ENCODE measurements around the gene NDUFA9. TPM values are rescaled to one million over a fixed set of nuclear protein-coding genes. Genes with fewer than 3 reads are reported as not detected.

Gene NDUFA9
- total and polyA plus RNA-seq, 4 experiments from 2014 or later, result 55.7 to 246 (median 96.2) TPM

DNA sequence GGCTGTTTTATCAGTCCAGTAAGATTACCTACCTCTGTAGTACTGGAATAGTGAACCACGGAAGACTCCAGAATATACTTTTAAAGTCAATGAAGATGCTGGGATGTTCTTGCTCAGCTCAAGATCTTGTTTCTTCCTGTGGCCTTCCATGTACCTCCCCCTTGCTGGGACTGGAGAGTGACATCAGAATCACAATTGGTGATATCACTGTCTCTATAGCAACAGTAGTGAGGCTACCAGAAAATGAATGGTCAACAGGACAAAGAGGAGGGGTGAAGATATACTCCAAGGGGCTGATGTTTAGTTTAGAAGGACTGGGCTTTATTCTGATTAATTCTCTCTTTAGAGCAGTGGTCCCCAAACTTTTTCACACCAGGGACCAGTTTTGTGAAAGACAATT, 3.9 kb upstream of the NDUFA9 start:
- H3K4me1 ChIP-seq (ENCODE audit: insufficient read depth, low read length), result peaks cover 16% of the 10 kb centered on the region
- Mint-ChIP-seq H3K9me3 (no peaks in the 10 kb centered on the region), H3K36me3 (peaks cover 0 to 12% of the 10 kb centered on the region in 2 donors), H3K27ac (no peak overlapping the region), H3K4me1 (peaks cover 13 to 26% (median 17%) of the 10 kb centered on the region in 4 donors), H3K4me3 (no peak overlapping the region), H3K27me3 (peaks cover 0 to 4% of the 10 kb centered on the region in 2 donors)
- no peaks in the 10 kb centered on the region for H3K9me3 ChIP-seq (ENCODE audit: control insufficient read depth in 1 of 2, low read length in 2 of 2)
- intact Hi-C loops (cut with micrococcal nuclease), result loop anchor here (5.0 kb wide), 1 partner anchor 773 kb away; the partner anchor contains the start of gene PARP11
- ChIA-PET POLR2A (ENCODE audit: partially characterized antibody) (no interaction called here), CTCF (ENCODE audit: partially characterized antibody) (no interaction called here)
- H3K4me3 ChIP-seq (ENCODE audit: low read length in 2 of 2), result no peak overlapping the region
- H3K36me3 ChIP-seq (ENCODE audit: insufficient read depth, low read length), result no peaks in the 10 kb centered on the region
- no peak for DNase-seq
- no peaks in the 10 kb centered on the region for H3K27me3 ChIP-seq (ENCODE audit: insufficient read depth, low read length)
- no peak overlapping the region for H3K27ac ChIP-seq (ENCODE audit: low read depth, low read length)

DNA sequence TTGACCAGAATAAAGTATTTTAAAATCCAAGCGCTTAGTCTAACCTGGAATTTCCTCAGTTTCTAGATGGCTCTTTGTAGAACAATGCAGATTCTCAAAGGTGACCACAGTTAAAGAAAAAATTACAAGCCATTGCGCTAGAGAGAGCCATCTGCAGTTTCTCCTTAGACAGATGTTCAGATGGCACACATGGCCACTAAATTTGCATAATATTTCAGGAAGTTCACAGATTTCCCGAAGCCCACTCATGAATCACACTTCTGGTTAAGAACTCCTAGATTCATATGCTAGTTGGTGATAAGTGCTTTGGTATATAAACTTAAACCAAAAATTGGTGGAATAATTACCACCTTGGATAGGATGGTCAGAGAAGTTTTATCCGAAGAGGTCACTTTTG, 812 bp upstream of the NDUFA9 start:
- Histone ChIP-seq H3K9me3 (ENCODE audit: control insufficient read depth in 1 of 2, low read length in 2 of 2) (no peaks in the 10 kb centered on the region), H3K27me3 (ENCODE audit: insufficient read depth, low read length) (no peaks in the 10 kb centered on the region), H3K4me1 (ENCODE audit: insufficient read depth, low read length) (peaks cover 25% of the 10 kb centered on the region), H3K4me3 (ENCODE audit: low read length in 2 of 2) (peak overlapping the region; percentile 61 to 94), H3K36me3 (ENCODE audit: insufficient read depth, low read length) (no peaks in the 10 kb centered on the region), H3K27ac (ENCODE audit: low read depth, low read length) (peak overlapping the region; percentile 66)
- Mint-ChIP-seq H3K27me3 (no peaks in the 10 kb centered on the region), H3K4me1 (peaks cover 33 to 51% (median 40%) of the 10 kb centered on the region in 4 donors), H3K9me3 (no peaks in the 10 kb centered on the region), H3K27ac (peak overlapping the region; percentile 87 to 98 (median 94)), H3K4me3 (peak overlapping the region; percentile 92 to 99 (median 96)), H3K36me3 (peaks cover 0 to 12% of the 10 kb centered on the region in 2 donors)
- intact Hi-C loops (cut with micrococcal nuclease), result loop anchor here (2.0 to 5.0 kb wide), 2 partner anchors 295 to 776 kb away; partner anchors contain the start of gene PARP11
- ChIA-PET POLR2A (ENCODE audit: partially characterized antibody) (interaction anchor here (0.8 to 1.6 kb wide), 5 partner anchors 8 to 896 kb away, joined by 3 to 7 read pairs (median 6); partner anchors contain the start of genes CRACR2A and RAD51AP1), CTCF (ENCODE audit: partially characterized antibody) (interaction anchor here (0.9 to 1.0 kb wide), 2 partner anchors 44 to 209 kb away, joined by 3 to 5 read pairs; no protein-coding TSS in a partner anchor)
- DNase-seq, result no peak

GRCh38 chr12:4649358-4649661, 396 bp downstream of the NDUFA9 start:
- H3K36me3 Mint-ChIP-seq, result peaks cover 0 to 20% of the 10 kb centered on the region in 2 donors
- Histone ChIP-seq H3K27ac (ENCODE audit: low read depth, low read length) (peak overlapping the region; percentile 66), H3K4me1 (ENCODE audit: insufficient read depth, low read length) (peaks cover 29% of the 10 kb centered on the region), H3K36me3 (ENCODE audit: insufficient read depth, low read length) (peaks cover 8% of the 10 kb centered on the region), H3K4me3 (ENCODE audit: low read length in 2 of 2) (peak overlapping the region; percentile 61 to 94), H3K9me3 (ENCODE audit: control insufficient read depth in 1 of 2, low read length in 2 of 2) (no peaks in the 10 kb centered on the region), H3K27me3 (ENCODE audit: insufficient read depth, low read length) (no peaks in the 10 kb centered on the region)
- H3K27me3 Mint-ChIP-seq, result no peaks in the 10 kb centered on the region
- peak overlapping the region; percentile 87 to 98 (median 94) for H3K27ac Mint-ChIP-seq
- DNase-seq, result no peak
- intact Hi-C loops (cut with micrococcal nuclease), result loop anchor here (1.0 to 5.0 kb wide), 4 partner anchors 45 to 777 kb away; partner anchors contain the start of genes PARP11 and RAD51AP1
- ChIA-PET POLR2A (ENCODE audit: partially characterized antibody) (interaction anchor here (0.6 to 1.6 kb wide), 9 partner anchors 9 to 1776 kb away, joined by 3 to 7 read pairs (median 4); partner anchors contain the start of genes RAD51AP1 and TIGAR), CTCF (ENCODE audit: partially characterized antibody) (interaction anchor here (1.0 kb wide), 2 partner anchors 45 to 208 kb away, joined by 4 to 5 read pairs; no protein-coding TSS in a partner anchor)
- H3K4me1 Mint-ChIP-seq, result peaks cover 40 to 61% (median 49%) of the 10 kb centered on the region in 4 donors
- peak overlapping the region; percentile 92 to 99 (median 96) for H3K4me3 Mint-ChIP-seq
- no peaks in the 10 kb centered on the region for H3K9me3 Mint-ChIP-seq

DNA sequence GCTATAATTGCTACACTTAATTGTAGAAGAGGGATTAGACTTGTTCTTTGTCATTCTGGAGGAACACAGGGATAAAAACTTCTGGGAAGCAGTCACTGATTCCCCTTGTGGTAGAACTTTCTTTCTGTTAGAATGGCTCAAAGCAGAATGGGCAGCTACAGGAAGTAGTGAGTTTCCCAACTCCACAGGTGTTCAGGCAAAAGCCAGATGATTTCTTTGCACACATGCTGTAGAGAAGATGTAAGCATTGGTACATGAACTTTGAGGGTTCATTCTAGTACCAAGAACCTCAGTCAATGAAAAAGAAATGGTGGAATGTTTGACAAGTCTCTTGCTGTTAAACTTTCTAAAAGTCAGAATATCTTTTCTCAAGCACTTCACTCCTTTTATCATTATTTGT, 4.3 kb downstream of the NDUFA9 start:
- Mint-ChIP-seq H3K36me3 (peaks cover 24 to 50% of the 10 kb centered on the region in 2 donors), H3K4me3 (no peak overlapping the region), H3K27me3 (no peaks in the 10 kb centered on the region), H3K9me3 (no peaks in the 10 kb centered on the region), H3K27ac (no peak overlapping the region), H3K4me1 (peaks cover 41 to 54% (median 47%) of the 10 kb centered on the region in 4 donors)
- Histone ChIP-seq H3K27me3 (ENCODE audit: insufficient read depth, low read length) (no peaks in the 10 kb centered on the region), H3K27ac (ENCODE audit: low read depth, low read length) (no peak overlapping the region), H3K4me1 (ENCODE audit: insufficient read depth, low read length) (peaks cover 22% of the 10 kb centered on the region), H3K4me3 (ENCODE audit: low read length in 2 of 2) (no peak overlapping the region), H3K36me3 (ENCODE audit: insufficient read depth, low read length) (peaks cover 34% of the 10 kb centered on the region), H3K9me3 (ENCODE audit: control insufficient read depth in 1 of 2, low read length in 2 of 2) (no peaks in the 10 kb centered on the region)
- DNase-seq, result no peak
- intact Hi-C loops (cut with micrococcal nuclease), result no loop called here
- POLR2A ChIA-PET (ENCODE audit: partially characterized antibody), result no interaction called here
- CTCF ChIA-PET (ENCODE audit: partially characterized antibody), result no interaction called here

DNA sequence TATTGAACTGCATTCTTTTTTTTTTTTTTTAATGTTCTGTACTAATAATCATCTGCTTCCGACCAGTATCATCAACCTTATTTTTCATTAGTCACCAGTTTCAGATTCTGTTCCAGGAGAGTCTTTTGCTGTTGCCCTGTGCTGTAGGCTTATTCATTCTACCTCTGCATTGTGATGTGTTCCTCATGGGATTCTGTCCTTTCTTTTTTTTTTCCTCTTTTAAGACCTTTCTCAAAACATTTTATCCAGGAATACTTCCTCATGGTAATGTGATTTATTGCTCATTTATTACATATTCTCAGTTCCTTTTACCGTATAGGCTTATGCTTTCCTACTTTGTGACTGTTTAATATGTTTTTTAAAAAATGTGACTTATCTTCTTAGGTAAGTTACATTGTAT, 4.8 kb downstream of the NDUFA9 start:
- Histone ChIP-seq H3K27me3 (ENCODE audit: insufficient read depth, low read length) (no peaks in the 10 kb centered on the region), H3K36me3 (ENCODE audit: insufficient read depth, low read length) (peaks cover 36% of the 10 kb centered on the region), H3K9me3 (ENCODE audit: control insufficient read depth in 1 of 2, low read length in 2 of 2) (no peaks in the 10 kb centered on the region), H3K4me1 (ENCODE audit: insufficient read depth, low read length) (peaks cover 20% of the 10 kb centered on the region), H3K4me3 (ENCODE audit: low read length in 2 of 2) (no peak overlapping the region), H3K27ac (ENCODE audit: low read depth, low read length) (no peak overlapping the region)
- H3K27me3 Mint-ChIP-seq, result no peaks in the 10 kb centered on the region
- H3K27ac Mint-ChIP-seq, result no peak overlapping the region
- CTCF ChIA-PET (ENCODE audit: partially characterized antibody), result interaction anchor here (1.0 kb wide), 1 partner anchor 48 kb away, joined by 3 read pairs; no protein-coding TSS in a partner anchor
- no peak overlapping the region for H3K4me3 Mint-ChIP-seq
- intact Hi-C loops (cut with micrococcal nuclease), result no loop called here
- peaks cover 40 to 49% (median 45%) of the 10 kb centered on the region in 4 donors for H3K4me1 Mint-ChIP-seq
- H3K36me3 Mint-ChIP-seq, result peaks cover 24 to 50% of the 10 kb centered on the region in 2 donors
- no peaks in the 10 kb centered on the region for H3K9me3 Mint-ChIP-seq
- POLR2A ChIA-PET (ENCODE audit: partially characterized antibody), result no interaction called here
- DNase-seq, result no peak

DNA sequence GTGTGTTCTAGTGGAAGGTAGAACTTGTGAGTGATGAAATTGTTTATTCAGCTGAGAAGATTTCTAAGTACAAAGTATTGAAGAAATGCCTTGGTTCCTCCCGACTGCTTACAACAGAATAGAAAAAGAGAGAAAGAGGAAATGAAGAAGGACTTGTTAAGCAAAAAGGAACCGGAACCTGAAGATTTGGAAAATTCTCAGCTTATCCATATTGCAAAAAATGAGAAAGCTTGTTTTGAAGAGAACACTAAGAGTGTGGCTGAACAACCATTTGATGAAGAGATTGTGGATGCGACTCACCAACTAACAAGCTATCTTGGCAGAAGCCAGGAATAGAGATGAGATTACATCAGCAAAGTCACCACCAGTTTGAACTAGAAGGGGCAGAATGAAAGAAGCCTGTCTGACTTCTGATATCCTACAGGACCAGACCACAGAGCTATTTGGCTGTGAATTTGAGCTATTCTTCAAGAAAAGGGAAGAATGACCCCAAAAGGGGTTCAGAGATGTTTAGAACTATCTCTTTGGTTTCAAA, 15.1 kb downstream of the NDUFA9 start:
- POLR2A ChIA-PET (ENCODE audit: partially characterized antibody), result no interaction called here
- peaks cover 36 to 52% of the 10 kb centered on the region in 2 donors for H3K36me3 Mint-ChIP-seq
- H3K27me3 ChIP-seq (ENCODE audit: insufficient read depth, low read length), result no peaks in the 10 kb centered on the region
- intact Hi-C loops (cut with micrococcal nuclease), result no loop called here
- H3K4me3 ChIP-seq (ENCODE audit: low read length in 2 of 2), result no peak overlapping the region
- CTCF ChIA-PET (ENCODE audit: partially characterized antibody), result no interaction called here
- no peak for DNase-seq
- peak overlapping the region in 1 of 7 donors; percentile 5 for H3K27ac Mint-ChIP-seq
- H3K27me3 Mint-ChIP-seq, result no peaks in the 10 kb centered on the region
- H3K4me1 Mint-ChIP-seq, result peaks cover 0 to 8% (median 1%) of the 10 kb centered on the region in 4 donors
- H3K4me3 Mint-ChIP-seq, result no peak overlapping the region
- no peaks in the 10 kb centered on the region for H3K9me3 ChIP-seq (ENCODE audit: control insufficient read depth in 1 of 2, low read length in 2 of 2)
- H3K4me1 ChIP-seq (ENCODE audit: insufficient read depth, low read length), result no peaks in the 10 kb centered on the region
- H3K27ac ChIP-seq (ENCODE audit: low read depth, low read length), result no peak overlapping the region
- peaks cover 85% of the 10 kb centered on the region for H3K36me3 ChIP-seq (ENCODE audit: insufficient read depth, low read length)
- H3K9me3 Mint-ChIP-seq, result no peaks in the 10 kb centered on the region

GRCh38 chr12:4665236-4665635, 16.3 kb downstream of the NDUFA9 start:
- H3K27me3 Mint-ChIP-seq, result no peaks in the 10 kb centered on the region
- intact Hi-C loops (cut with micrococcal nuclease), result no loop called here

More at GRCh38 chr12:4665236-4665635, 16.3 kb downstream of the NDUFA9 start:
- Mint-ChIP-seq H3K4me3 (no peak overlapping the region), H3K27ac (no peak overlapping the region), H3K4me1 (peaks cover 0 to 8% (median 1%) of the 10 kb centered on the region in 4 donors), H3K36me3 (peaks cover 47 to 60% of the 10 kb centered on the region in 2 donors), H3K9me3 (no peaks in the 10 kb centered on the region)
- no peaks in the 10 kb centered on the region for H3K27me3 ChIP-seq (ENCODE audit: insufficient read depth, low read length)
- no peak for DNase-seq
- H3K36me3 ChIP-seq (ENCODE audit: insufficient read depth, low read length), result peaks cover 85% of the 10 kb centered on the region
- no peak overlapping the region for H3K27ac ChIP-seq (ENCODE audit: low read depth, low read length)
- no peak overlapping the region for H3K4me3 ChIP-seq (ENCODE audit: low read length in 2 of 2)
- ChIA-PET CTCF (ENCODE audit: partially characterized antibody) (no interaction called here), POLR2A (ENCODE audit: partially characterized antibody) (no interaction called here)
- H3K4me1 ChIP-seq (ENCODE audit: insufficient read depth, low read length), result no peaks in the 10 kb centered on the region
- H3K9me3 ChIP-seq (ENCODE audit: control insufficient read depth in 1 of 2, low read length in 2 of 2), result no peaks in the 10 kb centered on the region
